Activated CD8-positive, alpha-beta memory T cell treated with anti-CD3 and anti-CD28 coated beads for 4 hours (primary cell): ENCODE data around the gene SEMA6A.

ENCODE experiments used
- DNase-seq, 2 donors: peaks; one replicate each; pipeline ENCODE4 v3.0.0-alpha.2; 2020; ENCODE audit warnings: low read depth in 2 of 2

SEMA6A gene

DNA sequence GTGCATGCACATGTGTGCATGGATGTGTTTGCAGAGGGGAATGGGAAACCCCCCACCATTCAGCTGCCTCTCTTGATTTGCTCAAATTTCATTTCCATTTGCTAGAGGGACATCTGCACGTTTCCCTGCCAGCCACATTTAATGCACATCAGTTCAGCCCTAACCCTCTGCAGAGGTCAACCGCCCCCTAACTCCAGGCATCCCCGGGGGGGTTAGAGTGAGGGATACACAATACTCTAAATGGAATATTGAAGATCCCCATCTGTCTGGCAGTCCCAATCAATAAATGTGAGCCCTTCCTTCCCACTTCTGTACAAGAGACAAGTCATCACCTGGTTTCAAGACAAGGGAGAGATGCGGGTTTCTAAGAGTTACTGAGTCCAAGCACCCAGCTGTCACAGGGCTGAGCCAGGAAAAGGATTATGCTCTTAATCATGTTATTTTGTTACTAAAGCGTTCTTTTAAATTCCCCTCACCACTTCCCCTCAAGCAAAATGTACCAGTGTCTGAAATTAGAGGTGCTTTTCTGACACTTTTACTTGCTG is 134.1 kb downstream of the SEMA6A start:
- DNase-seq: no peak

GRCh38 chr5:116439905-116440304 is 134.7 kb downstream of the SEMA6A start:
- DNase-seq: no peak

- no peak for DNase-seq
These were observed 135.6 kb downstream of the SEMA6A start for GRCh38 chr5:116438979-116439554.

DNA sequence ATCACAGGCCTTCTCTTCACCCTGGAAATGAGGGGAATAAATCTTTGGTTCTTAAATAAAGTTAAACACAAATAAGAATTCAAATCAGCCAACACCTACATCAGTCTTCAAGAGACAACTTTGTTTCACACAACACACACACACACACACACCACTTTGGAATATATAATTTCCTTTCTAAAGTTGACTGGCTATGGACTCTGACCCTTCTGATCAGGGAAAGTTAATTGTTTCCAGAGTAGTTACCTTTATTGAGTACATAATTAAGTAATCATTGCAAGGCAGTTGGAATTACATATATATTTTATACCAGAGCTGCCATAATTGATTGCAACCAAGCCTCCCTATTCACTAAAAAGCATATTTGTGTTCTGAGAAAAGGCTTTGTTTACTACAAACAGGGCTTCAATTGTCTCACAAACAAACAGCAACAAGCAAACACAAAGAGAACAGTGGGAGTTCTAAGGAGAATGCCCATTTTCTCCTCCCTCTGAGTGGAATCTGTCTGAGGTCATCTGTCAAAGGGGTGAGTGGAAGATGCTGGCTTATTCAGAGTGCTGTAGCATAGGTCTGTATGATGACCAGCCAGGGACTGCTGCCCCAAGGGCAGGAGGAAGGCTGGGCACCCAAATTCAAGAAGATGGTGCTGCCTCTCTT is 136.6 kb downstream of the SEMA6A start:
- no peak for DNase-seq

GRCh38 chr5:116437351-116437705 is 137.3 kb downstream of the SEMA6A start:
- no peak for DNase-seq

DNA sequence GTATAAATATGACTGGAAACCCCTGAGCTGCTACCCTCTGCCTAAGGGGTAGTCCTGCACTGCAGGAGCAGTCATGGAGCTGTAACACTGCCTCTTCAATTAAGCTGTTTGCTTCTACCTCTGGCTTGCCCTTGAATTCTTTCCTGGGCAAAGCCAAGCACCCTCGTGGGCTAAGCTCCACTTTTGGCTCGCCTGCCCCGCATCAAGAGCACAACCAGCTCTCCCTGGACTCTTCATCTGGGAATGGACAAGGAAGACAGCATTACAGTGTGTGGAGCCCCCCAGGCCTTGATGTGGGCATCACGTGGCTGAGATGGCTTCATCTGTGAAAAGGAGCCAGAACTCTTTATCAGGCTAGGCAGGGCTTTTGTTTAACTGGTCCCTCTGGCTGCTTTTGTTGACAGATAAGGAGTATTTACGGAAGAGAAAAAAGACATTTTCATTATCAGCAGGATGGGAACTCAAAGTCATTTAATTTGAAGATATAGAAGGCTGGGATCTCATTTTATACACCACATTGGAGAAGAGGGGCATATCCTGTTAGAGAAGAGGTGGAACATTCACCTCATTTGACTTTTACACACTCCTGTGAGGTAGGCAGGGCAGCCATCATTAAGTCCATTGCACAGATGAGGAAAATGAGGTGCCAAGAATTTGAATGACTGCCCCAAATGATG is 137.8 kb downstream of the SEMA6A start:
- no peak for DNase-seq

GRCh38 chr5:116428966-116429365 is 145.7 kb downstream of the SEMA6A start:
- no peak for DNase-seq

- no peak for DNase-seq
These were observed 146.2 kb downstream of the SEMA6A start for GRCh38 chr5:116428413-116428812.

DNA sequence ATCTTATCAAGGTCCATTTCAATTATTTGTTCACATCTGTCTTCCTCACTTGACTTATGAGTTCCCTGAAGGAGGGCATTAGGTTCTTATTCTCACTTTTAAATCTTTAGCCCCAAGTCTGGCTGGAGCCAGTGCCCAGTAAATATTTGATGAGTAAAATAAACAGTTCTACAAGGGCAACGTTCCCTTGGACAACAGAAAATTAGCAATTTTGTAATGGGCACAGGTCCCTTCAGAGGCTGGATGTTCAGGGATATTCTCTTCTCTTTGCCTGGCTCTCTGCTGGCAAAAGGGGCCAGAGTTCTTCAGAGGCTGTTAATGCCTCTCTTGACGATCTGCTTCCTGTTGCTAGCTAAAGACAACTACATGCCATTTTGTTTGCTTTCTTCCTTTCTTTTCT is 149.7 kb downstream of the SEMA6A start:
- DNase-seq: no peak

DNA sequence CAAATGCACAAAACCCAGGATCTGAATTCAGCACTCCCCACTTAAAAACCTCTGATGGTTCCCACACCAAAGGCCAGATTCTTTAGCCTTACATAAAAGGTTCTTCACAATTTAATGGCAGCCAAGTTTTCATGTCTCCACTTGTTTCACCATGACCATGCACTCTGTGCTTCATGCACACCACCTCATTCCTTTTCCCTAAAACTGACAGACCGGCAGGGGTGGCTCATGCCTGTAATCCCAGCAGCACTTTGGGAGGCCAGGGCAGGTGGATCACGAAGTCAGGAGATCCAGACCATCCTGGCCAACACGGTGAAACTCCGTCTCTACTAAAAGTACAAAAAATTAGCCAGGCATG is 150.4 kb downstream of the SEMA6A start:
- DNase-seq: no peak

DNA sequence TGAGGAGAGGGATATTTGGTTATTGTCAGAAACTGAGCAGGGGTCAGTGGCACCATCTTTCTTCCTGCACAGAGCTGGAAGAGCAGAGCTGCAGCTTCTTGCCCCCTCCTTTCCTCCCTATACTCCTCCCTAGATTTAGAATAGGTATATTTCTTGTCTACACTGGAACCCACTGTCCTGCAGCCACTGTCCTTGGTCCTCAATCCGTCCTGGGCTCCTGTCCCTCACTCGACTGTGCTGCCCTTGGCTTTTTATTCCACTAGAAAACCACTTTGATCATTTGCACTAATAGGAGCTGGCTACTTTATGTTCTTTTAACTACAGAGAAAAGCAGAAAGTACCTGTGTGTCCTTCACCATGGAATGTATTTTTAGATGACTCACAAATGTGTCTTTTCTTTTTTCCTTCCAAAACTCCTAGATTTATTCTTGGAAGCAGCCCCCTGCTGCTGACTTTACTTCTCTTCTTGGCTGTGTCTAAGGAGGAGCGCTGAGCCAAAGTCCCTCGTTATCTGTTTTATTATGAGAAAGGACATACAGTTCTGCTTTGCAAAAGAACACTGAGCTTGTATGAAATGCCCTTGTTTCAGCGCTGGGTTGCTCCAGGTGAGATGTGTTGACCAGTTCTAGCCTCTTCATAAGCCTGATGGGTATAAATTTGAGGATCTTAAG is 150.9 kb downstream of the SEMA6A start:
- DNase-seq: no peak

DNA sequence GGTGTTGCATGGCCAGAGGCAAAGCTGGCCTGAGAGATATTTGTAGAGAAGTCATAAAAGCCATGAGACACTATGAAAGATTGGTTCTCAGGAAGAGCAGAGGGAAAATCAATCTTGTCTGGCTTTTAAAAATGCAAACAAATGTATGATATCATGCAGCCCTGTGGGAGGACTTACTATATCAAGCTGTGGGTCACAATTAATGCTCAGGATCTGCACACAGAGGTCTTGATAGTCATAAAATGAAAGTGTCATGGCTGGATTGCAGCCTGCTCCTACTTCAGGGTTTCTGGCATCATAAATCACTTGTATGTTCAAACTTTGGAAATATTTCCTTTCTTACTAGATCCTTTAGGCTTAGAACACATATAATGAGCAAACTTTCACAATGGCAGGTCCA is 151.5 kb downstream of the SEMA6A start:
- no peak for DNase-seq

DNA sequence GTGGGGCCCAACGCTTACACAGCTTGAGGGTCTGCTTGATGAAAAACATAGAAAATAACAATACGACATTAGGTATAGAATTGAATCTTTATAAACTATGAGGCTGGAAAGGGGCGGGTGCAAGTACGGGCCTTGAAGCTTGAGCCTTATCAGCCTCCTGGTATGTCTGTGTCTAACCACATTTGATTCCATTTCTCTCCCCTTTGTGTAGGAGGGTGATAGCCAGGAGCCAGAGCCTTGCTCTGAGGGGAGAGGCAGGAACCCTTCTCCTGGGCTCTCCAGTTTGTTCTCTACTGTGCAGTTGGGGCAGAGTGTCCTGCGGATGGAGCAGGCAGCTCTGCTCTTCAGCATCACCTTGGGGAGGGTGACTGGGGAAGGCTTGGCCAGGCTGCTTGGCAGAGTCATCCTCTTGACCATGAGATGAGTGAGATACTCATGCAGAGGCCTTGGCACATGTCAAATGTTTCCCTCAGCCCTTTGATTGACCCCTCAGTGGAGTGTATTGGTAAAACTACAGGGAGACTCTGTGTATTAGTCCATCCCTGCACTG is 153.5 kb downstream of the SEMA6A start:
- no peak for DNase-seq

- no peak for DNase-seq
These were observed 154.1 kb downstream of the SEMA6A start for GRCh38 chr5:116420540-116420939.

- DNase-seq: no peak
These were observed 155.4 kb downstream of the SEMA6A start for GRCh38 chr5:116419258-116419657.

- no peak for DNase-seq
These were observed 155.8 kb downstream of the SEMA6A start for GRCh38 chr5:116418774-116419173.

DNA sequence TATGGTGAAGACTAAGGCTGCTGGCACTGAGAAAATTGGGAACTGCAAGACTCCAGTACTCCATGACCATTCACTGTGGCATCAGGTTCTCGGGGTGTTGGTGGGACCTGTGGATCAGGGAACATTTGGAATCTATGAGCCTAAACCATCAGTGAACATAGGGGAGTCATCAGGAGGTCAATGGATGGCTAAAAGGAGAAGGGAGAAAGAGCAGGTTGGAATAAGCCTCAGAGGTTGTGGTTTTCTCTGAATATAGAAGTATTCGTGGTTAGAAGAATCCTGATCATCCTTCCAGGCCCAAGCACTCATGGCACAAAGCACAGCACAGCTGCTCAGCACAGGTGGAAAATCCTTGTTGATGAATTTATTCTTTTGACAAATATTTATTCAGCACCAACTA is 156.6 kb downstream of the SEMA6A start:
- DNase-seq: no peak

DNA sequence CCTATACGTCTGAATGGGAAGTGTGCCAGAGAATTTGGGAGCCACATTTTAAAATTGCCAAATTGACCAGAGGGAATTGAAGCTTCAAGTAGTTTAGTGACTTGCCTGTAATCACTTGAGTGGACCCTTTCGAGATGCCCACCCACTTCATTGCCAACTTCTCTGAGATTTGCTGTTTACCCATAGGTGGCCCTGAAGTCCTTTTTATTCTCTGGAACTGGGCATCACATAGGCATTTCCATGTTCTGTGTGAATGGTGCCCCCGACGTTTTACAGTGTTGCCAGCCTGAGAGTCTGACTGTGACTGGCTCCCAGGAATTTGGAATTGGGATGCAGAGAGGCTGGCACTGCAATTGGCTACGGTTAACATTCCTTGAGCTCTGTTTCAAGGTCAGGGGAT is 158.6 kb downstream of the SEMA6A start:
- no peak for DNase-seq

GRCh38 chr5:116415182-116415581 is 159.4 kb downstream of the SEMA6A start:
- no peak for DNase-seq

DNA sequence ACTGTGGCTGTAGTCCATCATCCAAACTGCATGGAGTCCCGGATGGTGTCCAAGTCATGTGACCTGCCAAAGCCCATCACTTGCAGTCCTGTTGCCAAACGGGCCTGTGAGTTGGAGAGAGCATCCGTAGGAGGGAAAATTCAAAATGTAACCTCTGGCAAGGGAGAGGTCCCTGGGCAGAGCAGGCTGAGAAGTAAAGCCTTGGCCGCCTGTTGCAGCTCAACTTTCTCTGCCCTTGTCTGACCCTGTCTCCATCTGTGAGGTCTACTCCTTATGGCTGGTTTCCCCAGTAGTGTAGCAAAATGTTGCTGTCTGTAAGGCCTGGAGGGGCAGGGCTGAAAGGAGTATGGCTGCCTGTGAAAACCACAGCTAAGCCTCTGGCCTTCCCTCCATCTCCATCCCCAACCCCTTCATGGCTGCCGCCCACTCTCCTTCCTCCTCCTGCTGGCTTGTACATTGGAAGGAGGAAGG is 163.5 kb downstream of the SEMA6A start:
- no peak for DNase-seq

DNA sequence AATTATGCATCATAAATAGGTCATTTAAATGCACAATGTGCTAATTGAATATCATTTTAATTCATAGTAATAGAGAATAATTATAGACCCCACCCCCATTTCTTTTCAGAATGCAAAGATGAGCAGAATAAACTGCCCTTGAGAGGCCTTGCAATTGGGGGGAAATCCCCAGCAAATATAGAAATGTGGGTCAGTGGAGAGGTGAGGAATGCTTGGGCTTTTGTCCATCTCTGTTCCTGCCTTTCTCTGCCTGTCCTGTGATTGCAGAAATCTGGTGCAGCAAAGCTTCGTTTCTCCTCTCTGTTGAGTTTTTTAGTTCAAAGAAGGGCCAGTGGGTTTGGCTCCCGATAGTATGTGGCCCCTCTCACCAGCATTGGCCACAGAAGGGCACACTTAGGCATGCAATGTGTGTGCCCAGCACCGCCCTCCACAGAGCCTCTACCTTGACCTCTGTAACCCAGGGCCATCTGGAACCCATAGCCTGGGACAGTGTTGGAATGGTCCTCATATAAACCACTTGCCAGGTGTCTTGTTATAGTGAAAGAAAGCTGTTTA is 164.2 kb downstream of the SEMA6A start:
- no peak for DNase-seq
